Skeletal muscle satellite cell (primary cell): ENCODE results near the gene DENND10.

Experiments used
- H3K27me3 ChIP-seq: 2 replicates; pipeline ENCODE4 v1.7.0; 2013; ENCODE audit warnings: low read length; ENCODE audit not compliant: control insufficient read depth, insufficient read depth
- H3K36me3 ChIP-seq: 2 replicates; pipeline ENCODE4 v1.7.0; 2013; ENCODE audit warnings: mild to moderate bottlenecking, control low read depth, low read length; ENCODE audit not compliant: insufficient read depth
- H3K4me1 ChIP-seq: 2 replicates; pipeline ENCODE4 v1.7.0; 2013; ENCODE audit warnings: low read length; ENCODE audit not compliant: control insufficient read depth, insufficient read depth
- H3K4me2 ChIP-seq: 2 replicates; pipeline ENCODE4 v1.7.0; 2013; ENCODE audit warnings: mild to moderate bottlenecking, low read length
- H3K4me3 ChIP-seq: 2 replicates; pipeline ENCODE4 v1.7.0; 2013; ENCODE audit warnings: low read length
- H3K9ac ChIP-seq: 2 replicates; pipeline ENCODE4 v1.7.0; 2013; ENCODE audit warnings: mild to moderate bottlenecking, low read depth, low read length, moderate library complexity
- H3K9me3 ChIP-seq: replicated peaks from 2 replicates; pipeline ENCODE4 v1.7.0; 2013; ENCODE audit warnings: mild to moderate bottlenecking, control low read depth, low read length

Gene DENND10

DNA sequence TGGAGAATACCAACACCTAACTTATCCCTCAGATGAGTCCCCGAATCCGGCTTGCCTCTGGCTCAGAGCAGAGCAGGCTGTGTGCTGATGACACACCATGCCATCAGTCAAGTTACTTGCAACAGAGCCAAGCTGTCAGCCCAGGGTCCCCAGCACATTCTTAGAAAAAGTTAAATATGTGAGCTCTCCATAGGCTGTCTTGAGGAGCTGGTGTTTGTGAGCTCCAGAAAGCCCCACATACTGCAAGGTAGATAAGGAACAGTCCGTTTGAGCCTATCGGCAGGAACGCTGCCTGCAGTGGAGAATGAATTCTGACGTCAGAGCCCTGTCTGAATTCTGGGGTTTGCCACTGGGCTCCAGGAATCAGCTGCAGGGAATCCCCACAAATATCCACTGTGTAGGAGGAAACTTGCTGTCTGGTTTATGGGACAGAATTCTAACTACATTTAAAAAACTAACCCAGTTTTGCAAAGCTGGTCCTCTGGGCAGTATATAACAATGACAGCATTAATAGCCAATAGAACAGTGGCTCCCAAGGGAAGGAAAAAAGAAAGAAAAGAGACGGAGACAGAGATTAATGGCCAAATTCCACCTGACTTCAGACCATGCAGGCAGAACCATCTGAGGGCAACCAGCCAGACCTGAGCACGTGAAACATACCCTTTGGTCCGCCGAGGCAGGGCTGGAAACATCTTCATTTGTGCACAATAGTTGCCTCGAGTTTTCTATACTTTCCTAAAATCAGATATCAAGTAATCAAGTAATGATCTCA lies 58.0 kb downstream of the DENND10 start:
- H3K9me3 ChIP-seq = no peaks in the 10 kb centered on the region
- H3K4me2 ChIP-seq = no peak overlapping the region
- peaks cover 10% of the 10 kb centered on the region for H3K36me3 ChIP-seq
- H3K4me3 ChIP-seq = no peak overlapping the region
- H3K9ac ChIP-seq = no peak overlapping the region
- peaks cover 20% of the 10 kb centered on the region for H3K4me1 ChIP-seq
- no peaks in the 10 kb centered on the region for H3K27me3 ChIP-seq

DNA sequence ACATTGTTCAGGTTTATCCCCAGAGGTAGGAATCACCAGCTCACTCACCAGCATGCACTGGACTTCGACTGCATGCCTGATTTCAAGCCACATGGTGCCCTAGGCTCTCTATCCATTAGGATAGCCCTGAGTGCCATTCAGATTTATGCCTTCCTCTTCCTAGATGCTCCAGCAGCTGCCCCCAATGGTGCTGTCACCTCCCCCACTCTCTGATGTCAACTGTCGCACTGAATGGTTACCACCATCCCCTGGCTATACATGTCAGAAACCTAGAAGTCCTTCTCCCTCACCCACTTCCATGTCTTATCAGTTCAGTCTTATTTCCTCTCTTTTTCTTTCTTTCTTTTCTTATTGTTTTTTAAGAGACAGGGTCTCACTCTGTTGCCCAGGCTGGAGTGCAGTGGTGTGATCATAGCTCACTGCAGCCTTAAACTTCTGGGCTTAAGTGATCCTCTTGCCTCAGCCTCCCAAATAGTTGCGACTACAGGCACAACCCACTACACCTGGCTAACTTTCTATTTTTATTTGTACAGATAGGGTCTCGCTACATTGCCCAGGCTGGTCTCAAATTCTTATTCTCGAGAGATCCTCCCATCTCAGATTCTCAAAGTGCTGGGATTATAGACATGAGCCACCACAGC lies 58.7 kb downstream of the DENND10 start:
- H3K4me1 ChIP-seq = peaks cover 20% of the 10 kb centered on the region
- no peaks in the 10 kb centered on the region for H3K27me3 ChIP-seq
- no peak overlapping the region for H3K4me2 ChIP-seq
- no peaks in the 10 kb centered on the region for H3K9me3 ChIP-seq
- peaks cover 17% of the 10 kb centered on the region for H3K36me3 ChIP-seq
- no peak overlapping the region for H3K4me3 ChIP-seq
- H3K9ac ChIP-seq = no peak overlapping the region

DNA sequence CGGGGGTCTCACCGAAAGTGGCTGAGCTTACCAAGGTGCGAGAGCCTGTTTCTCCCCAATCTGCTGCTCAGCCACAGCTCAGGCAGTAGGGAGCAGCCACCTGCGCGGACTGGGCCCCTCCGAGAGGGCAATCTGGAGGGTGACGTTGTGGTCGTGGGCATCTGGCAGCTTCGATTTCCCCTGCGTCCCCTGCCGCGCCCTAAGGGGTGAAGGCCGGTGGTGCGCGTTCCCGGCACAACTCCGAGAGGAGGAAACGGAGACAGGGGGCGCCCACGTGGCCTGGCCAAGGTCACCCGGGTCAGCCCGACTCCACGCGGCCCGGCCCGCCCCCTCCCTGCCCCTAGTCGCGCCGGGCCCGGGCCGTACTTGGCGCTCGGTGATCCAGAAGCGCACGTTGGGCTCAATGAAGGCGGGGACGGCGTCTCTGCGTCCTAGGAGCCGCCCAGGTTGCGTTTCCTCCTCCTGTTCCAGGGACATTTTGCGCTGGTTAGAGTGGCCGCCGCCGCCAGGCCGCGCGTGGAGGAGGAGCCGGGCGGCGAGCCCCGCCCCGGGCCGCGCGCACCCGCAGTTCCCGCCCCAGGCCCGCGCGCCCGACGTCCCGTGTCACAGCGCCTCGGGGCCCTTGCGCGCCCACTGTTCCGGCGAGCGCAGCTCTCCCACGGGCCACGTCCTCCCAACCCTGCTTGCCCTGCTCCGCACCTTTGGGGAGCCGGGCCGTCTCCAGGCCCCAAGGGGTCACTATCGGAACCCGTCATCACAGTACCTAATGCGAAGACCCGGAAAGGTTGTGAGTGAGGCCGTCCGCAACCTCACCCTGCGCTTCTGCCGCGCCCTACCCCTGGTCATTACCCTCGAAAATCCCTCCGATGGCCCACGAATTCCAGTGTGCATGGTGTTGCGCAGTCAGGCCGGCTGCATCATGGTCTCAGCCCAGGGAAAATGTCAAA lies 61.5 kb downstream of the DENND10 start, which contains the start of gene SFXN4:
TSS of gene SFXN4 (minus strand) at position 544 of the 947 bp plus-strand sequence. CDS start at position 477, 67 bp downstream.
- H3K9me3 ChIP-seq = no peaks in the 10 kb centered on the region
- no peaks in the 10 kb centered on the region for H3K27me3 ChIP-seq
- H3K4me3 ChIP-seq = peak within 1 kb of the TSS; percentile 82
- H3K4me1 ChIP-seq = peaks cover 20% of the 10 kb centered on the region
- H3K9ac ChIP-seq = peak within 1 kb of the TSS; percentile 85
- peak within 1 kb of the TSS; percentile 98 for H3K4me2 ChIP-seq
- peaks cover 32% of the 10 kb centered on the region for H3K36me3 ChIP-seq

DNA sequence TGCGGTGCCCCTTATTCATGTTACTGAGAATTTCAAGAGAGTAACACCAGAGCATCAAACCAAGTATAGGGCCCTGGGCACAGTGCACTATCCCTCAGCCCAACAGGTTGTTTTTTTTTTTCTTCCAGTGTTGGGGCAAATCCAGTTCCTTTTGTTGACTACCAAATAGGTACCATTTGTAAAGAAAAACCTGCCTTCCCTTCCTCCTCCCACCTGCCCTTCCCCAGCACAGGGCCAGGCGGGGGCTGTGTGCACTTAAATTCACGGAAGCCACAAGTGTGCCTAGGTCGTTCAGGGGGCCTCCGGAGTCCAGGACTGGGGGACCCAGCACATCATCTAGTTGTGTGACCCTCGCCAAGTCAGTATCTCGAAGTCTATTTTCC lies 62.2 kb downstream of the DENND10 start:
- peak overlapping the region; percentile 85 for H3K9ac ChIP-seq
- peaks cover 33% of the 10 kb centered on the region for H3K36me3 ChIP-seq
- no peaks in the 10 kb centered on the region for H3K9me3 ChIP-seq
- H3K4me3 ChIP-seq = peak overlapping the region; percentile 82
- H3K4me1 ChIP-seq = peaks cover 20% of the 10 kb centered on the region
- H3K27me3 ChIP-seq = no peaks in the 10 kb centered on the region
- H3K4me2 ChIP-seq = peak overlapping the region; percentile 98

DNA sequence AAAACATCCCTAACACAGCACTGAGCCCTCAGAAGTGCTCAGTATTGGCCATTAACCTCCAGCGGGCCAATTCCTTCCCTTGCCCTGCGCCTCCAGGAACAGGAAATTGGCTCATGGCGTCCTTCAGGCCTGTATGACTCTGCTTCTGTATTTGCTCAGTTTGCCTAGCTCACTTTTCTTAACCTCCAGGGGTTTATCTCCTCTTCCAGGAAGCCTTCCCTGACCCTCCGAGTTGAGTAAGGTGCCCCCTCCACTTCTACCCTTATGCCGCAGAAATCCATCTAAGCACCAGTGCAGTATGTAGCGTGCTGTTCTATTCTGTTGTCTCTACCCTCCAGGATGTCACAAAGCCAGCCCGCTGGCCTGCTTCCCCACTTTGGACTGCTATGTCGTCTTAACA lies 62.7 kb downstream of the DENND10 start:
- no peaks in the 10 kb centered on the region for H3K9me3 ChIP-seq
- no peaks in the 10 kb centered on the region for H3K27me3 ChIP-seq
- peaks cover 18% of the 10 kb centered on the region for H3K4me1 ChIP-seq
- H3K36me3 ChIP-seq = peaks cover 38% of the 10 kb centered on the region
- H3K4me3 ChIP-seq = no peak overlapping the region
- no peak overlapping the region for H3K9ac ChIP-seq
- peak overlapping the region; percentile 98 for H3K4me2 ChIP-seq

DNA sequence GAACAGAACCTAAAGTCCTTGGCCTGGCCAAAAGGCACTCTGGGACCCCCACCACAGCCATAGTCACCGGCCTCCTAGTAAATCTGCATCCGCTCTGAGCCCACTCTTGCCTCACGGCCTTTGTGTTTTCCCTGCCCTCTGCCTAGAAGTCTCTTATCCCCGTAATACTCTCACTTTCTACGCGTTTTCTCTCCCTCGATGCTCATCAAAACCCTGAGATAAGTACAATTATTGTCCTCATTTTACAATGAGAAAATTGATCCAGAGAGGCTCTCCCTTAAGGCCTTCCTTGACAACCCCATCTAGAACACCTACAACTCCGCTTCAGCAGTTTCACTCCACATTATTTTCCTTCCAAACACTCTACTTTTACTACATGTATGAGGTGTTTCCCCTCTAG lies 63.1 kb downstream of the DENND10 start:
- H3K4me2 ChIP-seq = no peak overlapping the region
- H3K9ac ChIP-seq = no peak overlapping the region
- H3K36me3 ChIP-seq = peaks cover 42% of the 10 kb centered on the region
- no peaks in the 10 kb centered on the region for H3K27me3 ChIP-seq
- H3K4me1 ChIP-seq = peaks cover 14% of the 10 kb centered on the region
- no peaks in the 10 kb centered on the region for H3K9me3 ChIP-seq
- no peak overlapping the region for H3K4me3 ChIP-seq

DNA sequence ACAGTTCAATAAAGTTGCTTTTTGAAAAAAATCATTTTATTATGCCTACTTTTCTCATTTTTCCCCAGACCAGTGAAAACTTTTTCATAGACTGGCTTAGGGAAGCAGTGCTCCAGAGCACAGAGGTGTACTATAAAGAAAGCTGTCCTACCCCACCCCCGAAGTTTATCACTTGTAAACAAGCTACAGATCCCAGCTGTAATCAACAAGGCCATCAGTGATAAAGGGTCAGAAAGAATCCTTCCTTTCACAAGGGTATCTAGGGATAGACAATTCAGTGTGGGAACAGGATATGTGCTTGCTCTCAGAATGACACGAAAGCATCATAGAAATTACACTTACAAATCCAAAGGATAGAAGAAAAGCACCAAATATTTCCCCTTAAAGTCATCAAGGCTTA lies 70.2 kb downstream of the DENND10 start:
- no peak overlapping the region for H3K4me3 ChIP-seq
- no peak overlapping the region for H3K9ac ChIP-seq
- peaks cover 51% of the 10 kb centered on the region for H3K36me3 ChIP-seq
- H3K4me2 ChIP-seq = no peak overlapping the region
- no peaks in the 10 kb centered on the region for H3K9me3 ChIP-seq
- H3K4me1 ChIP-seq = peaks cover 26% of the 10 kb centered on the region
- no peaks in the 10 kb centered on the region for H3K27me3 ChIP-seq

DNA sequence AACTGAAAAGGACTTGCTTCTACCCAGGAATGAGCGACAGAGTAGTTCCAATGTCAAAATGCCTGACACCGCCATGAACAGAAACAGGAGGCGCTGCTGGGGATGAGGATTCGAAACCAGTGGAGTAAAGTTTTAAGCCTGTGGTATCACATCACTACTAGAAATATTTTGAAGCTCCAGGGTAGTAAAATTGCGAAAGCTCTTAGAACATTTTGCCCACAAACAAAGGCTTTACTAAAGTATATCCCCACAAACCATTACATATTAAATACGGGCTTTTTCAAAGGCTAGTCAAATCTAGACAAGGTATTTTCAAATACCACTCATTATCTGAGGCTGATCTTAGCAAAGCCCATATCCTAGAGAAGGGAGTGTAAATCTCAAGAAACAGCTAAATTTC lies 72.3 kb downstream of the DENND10 start:
- Histone ChIP-seq H3K9ac (peak overlapping the region; percentile 3), H3K4me3 (no peak overlapping the region), H3K36me3 (peaks cover 36% of the 10 kb centered on the region), H3K4me2 (peak overlapping the region; percentile 93), H3K4me1 (peaks cover 29% of the 10 kb centered on the region), H3K9me3 (no peaks in the 10 kb centered on the region), H3K27me3 (no peaks in the 10 kb centered on the region)

DNA sequence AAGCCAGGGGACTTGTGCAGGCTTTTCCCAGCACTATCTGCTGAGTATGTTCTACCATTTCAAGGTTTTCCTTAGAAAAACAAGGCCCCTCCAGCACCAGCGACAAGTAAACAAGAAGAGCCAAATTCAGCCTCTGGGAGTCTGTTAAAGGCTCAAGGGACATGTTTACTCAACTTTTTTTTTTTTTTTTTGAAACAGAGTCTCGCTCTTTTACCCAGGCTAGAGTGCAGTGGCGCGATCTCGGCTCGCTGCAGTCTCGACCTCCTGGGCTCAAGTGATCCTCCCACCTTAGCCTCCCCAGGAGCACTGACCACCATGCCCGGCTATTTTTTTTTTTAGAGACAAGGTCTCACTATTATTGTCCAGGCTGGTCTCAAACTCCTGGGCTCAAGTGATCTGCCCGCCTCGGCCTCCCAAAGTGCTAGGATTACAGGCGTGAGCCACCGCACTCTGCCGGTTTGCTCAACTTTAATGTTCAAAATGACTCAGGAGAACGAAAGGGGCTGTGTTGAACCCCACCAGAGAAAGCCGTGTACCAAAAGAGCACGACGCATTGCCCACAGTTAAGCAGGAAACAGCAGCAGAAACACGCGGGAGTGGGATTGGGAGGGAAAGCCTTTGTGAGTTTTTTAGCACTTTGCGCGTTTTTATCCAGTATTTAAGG lies 73.9 kb downstream of the DENND10 start:
- H3K4me3 ChIP-seq = peak overlapping the region; percentile 97
- H3K9me3 ChIP-seq = no peaks in the 10 kb centered on the region
- peak overlapping the region; percentile 93 for H3K4me2 ChIP-seq
- peak overlapping the region; percentile 97 for H3K9ac ChIP-seq
- peaks cover 25% of the 10 kb centered on the region for H3K4me1 ChIP-seq
- H3K36me3 ChIP-seq = peaks cover 22% of the 10 kb centered on the region
- no peaks in the 10 kb centered on the region for H3K27me3 ChIP-seq

DNA sequence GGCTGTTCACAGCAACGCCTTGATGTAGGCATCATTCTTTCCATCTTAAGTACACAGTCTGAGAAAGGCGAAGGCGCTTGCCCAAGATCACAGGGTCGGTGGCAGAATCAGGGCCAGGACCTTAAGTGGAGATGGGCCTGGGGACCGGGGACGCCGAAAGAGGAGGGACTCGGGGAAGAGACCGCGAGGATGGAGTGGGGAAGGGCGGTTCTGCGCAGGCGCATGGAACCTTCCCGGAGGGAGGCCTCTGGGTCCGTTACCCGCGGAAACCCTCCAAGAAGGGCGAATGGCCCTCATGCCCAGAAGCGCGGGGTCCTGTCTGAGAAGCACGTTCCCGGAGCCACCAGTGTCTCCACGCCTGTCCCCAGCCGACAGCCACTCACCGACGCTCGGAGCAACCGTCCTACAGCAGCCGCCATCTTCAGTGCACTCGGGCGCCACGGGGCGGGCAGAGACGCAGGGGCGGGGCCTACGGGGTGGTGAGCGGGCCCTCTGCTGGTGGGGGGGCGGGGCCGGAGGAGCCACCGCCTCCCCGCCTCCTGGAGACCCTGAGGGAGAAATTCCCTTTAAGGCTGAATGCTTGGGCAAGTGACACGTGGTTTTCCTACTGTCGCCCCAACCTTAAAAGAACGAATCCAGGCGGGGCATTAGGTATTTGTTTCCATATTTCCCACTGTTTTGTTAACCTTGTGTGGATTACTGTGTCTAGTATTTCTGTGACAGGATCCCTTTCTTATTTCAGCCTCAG lies 74.6 kb downstream of the DENND10 start, which contains the start of gene PRDX3:
TSS of gene PRDX3 (minus strand) at position 441 of the 748 bp plus-strand sequence. CDS start at position 419, 22 bp downstream.
- H3K4me3 ChIP-seq = peak within 1 kb of the TSS; percentile 97
- H3K27me3 ChIP-seq = no peaks in the 10 kb centered on the region

More for the DNA sequence above, 74.6 kb downstream of the DENND10 start, which contains the start of gene PRDX3:
- no peaks in the 10 kb centered on the region for H3K9me3 ChIP-seq
- H3K36me3 ChIP-seq = peaks cover 21% of the 10 kb centered on the region
- peaks cover 25% of the 10 kb centered on the region for H3K4me1 ChIP-seq
- peak within 1 kb of the TSS; percentile 97 for H3K9ac ChIP-seq
- peak within 1 kb of the TSS; percentile 93 for H3K4me2 ChIP-seq
